GM12873 (cell line): Measurements from ENCODE around the gene KCNH3.

Source experiments
- CTCF ChIP-seq: IDR thresholded peaks from 2 replicates; pipeline ENCODE4 v1.5.1; 2012; ENCODE audit warnings: low read depth, mild to moderate bottlenecking, moderate library complexity, low read length, control low read depth; ENCODE audit not compliant: insufficient read depth; ENCODE audit errors: missing control alignments

The KCNH3 gene

GRCh38 chr12:49555631-49556390, 17.0 kb downstream of the KCNH3 start:
- no peak for TF ChIP-seq CTCF

GRCh38 chr12:49556391-49557186, 17.8 kb downstream of the KCNH3 start:
- TF ChIP-seq CTCF = no peak

- TF ChIP-seq CTCF = no peak
Measured at GRCh38 chr12:49557187-49557916, 18.5 kb downstream of the KCNH3 start.

- no peak for TF ChIP-seq CTCF
Measured at GRCh38 chr12:49557917-49558215, 19.0 kb downstream of the KCNH3 start.

- TF ChIP-seq CTCF = no peak
Measured at GRCh38 chr12:49558526-49558925, 19.7 kb downstream of the KCNH3 start.

- no peak for TF ChIP-seq CTCF
Measured at GRCh38 chr12:49559011-49559675, 20.3 kb downstream of the KCNH3 start.

GRCh38 chr12:49560695-49561094, 21.9 kb downstream of the KCNH3 start:
- no peak for TF ChIP-seq CTCF
